Measurements from ENCODE around the gene B4GALNT2. TPM values are rescaled to one million over a fixed set of nuclear protein-coding genes. Genes with fewer than 3 reads are reported as not detected.

B4GALNT2 gene
- total RNA-seq, 1 donor from 2014 or later = not detected

DNA sequence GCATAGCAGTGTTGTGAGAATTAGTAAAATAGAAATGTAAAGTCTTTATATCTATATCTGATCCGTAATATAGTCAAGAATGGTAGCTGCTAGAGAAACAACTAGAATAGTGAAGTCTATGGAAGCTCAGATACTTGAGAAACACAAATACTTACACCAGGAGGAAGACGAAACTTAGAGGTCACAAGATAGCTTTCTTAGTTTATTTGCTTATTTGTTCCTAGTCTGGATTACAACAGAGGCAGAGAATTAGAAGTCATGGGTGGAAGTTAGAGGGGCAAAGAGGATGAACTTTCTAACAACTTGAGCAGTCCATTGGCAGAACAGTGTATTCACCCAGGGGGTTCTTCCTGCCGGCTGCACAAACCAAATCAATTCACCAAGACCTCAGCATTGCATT is 64.0 kb downstream of the B4GALNT2 start:
- Histone ChIP-seq H3K36me3 (no peaks in the 10 kb centered on the region), H3K9me3 (replicated peaks) (no peaks in the 10 kb centered on the region), H3K27me3 (ENCODE audit: low read depth) (no peaks in the 10 kb centered on the region), H3K27ac (replicated peaks) (no peak overlapping the region), H3K4me3 (no peak overlapping the region), H3K4me1 (peaks cover 21% of the 10 kb centered on the region)
- DNase-seq = no peak
- intact Hi-C loops (cut with micrococcal nuclease) = no loop called here
- TF ChIP-seq, protein P1, sequence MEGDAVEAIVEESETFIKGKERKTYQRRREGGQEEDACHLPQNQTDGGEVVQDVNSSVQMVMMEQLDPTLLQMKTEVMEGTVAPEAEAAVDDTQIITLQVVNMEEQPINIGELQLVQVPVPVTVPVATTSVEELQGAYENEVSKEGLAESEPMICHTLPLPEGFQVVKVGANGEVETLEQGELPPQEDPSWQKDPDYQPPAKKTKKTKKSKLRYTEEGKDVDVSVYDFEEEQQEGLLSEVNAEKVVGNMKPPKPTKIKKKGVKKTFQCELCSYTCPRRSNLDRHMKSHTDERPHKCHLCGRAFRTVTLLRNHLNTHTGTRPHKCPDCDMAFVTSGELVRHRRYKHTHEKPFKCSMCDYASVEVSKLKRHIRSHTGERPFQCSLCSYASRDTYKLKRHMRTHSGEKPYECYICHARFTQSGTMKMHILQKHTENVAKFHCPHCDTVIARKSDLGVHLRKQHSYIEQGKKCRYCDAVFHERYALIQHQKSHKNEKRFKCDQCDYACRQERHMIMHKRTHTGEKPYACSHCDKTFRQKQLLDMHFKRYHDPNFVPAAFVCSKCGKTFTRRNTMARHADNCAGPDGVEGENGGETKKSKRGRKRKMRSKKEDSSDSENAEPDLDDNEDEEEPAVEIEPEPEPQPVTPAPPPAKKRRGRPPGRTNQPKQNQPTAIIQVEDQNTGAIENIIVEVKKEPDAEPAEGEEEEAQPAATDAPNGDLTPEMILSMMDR (IDR thresholded peaks at IDR 0.05; ENCODE audit: borderline replicate concordance) = no peak

DNA sequence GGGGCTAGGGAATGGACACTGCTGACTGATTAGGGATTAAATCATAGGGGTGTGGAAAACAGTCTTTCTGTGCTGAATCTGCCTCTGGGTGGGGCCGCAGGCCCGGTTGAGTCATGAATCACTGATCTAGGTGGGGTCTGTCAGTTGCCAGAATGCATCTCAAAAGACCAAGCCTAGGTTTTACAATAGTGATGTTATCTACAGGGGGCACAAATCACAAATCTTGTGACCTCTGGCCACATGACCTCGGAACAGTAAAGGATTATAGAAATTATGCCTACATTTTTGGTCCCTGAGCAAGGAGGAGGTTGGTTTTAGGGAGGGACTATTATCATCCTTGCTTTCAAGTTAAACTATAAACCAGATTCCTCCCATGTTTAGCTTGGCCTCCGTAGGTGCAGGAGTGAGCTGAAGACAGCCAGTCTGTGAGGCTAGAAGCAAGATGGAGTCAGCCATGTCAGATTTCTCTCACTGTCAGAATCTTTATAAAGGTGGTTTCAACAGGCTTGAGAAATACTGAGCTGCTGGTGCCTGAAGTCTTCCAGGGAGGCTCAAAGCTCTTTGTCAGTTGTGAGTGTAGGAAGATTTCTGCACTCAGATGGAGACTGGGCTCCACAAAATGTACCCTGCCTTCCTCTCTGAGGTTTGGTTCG is 64.9 kb downstream of the B4GALNT2 start:
- TF ChIP-seq, protein P1 (IDR thresholded peaks at IDR 0.05; ENCODE audit: borderline replicate concordance) = no peak
- no peak overlapping the region for H3K27ac ChIP-seq (replicated peaks)
- H3K4me3 ChIP-seq = no peak overlapping the region
- no peaks in the 10 kb centered on the region for H3K9me3 ChIP-seq (replicated peaks)
- H3K4me1 ChIP-seq = peaks cover 24% of the 10 kb centered on the region
- intact Hi-C loops (cut with micrococcal nuclease) = no loop called here
- H3K27me3 ChIP-seq (ENCODE audit: low read depth) = no peaks in the 10 kb centered on the region
- DNase-seq = no peak
- no peaks in the 10 kb centered on the region for H3K36me3 ChIP-seq

DNA sequence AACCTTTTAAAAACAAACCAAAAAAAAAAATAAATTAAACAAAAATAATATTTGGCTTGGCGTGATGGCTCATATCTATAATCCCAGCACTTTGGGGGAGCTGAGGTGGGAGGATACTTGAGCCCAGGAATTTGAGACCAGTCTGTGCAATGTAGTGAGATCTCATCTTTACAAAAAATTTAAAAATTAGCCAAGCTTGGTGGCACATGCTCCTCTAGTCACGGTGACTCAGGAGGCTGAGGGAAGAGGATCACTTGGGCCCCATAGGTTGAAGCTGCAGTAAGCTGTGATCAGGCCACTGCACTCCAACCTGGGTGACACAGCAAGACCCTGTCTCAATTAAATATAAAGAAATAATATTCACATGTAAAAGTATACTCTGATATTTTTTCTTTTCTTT is 65.6 kb downstream of the B4GALNT2 start:
- Histone ChIP-seq H3K36me3 (no peaks in the 10 kb centered on the region), H3K27me3 (ENCODE audit: low read depth) (no peaks in the 10 kb centered on the region), H3K9me3 (replicated peaks) (no peaks in the 10 kb centered on the region), H3K27ac (replicated peaks) (no peak overlapping the region), H3K4me1 (peaks cover 22% of the 10 kb centered on the region), H3K4me3 (no peak overlapping the region)
- TF ChIP-seq, protein P1 (IDR thresholded peaks at IDR 0.05; ENCODE audit: borderline replicate concordance) = no peak
- DNase-seq = no peak
- intact Hi-C loops (cut with micrococcal nuclease) = no loop called here

DNA sequence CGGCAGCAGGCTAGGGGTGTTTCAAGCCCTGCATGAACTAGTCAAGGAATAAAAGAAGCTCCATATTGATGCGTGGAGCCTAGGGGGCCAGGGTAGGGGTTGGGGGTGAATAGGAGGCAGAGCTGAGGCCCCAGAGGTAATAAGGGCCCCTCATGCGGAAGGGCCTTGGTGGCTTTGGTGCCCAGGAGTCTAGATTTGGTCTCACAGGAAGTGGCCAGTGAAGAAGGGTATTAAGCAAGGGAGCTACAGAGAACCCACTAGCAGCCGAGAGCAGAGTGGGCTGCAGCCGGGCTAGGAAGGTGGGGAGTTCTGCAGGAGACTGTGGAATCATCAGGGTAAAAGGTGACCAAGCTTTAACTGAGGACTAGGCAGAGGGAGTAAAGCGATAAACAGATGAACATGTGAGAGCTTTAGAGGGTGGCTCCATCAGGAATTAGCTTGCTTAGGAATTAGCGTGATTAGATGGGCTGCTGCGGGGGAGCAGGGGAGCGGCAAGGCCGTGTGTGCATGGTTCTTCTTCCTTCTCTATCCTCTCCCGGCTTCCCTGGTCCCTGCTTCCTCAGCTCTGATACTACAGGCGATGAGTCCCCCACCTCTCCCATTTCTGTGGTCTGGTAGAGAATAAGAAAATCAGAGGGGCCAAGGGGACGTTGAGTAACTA is 68.0 kb downstream of the B4GALNT2 start:
- TF ChIP-seq, protein P1 (IDR thresholded peaks at IDR 0.05; ENCODE audit: borderline replicate concordance) = no peak
- no peaks in the 10 kb centered on the region for H3K9me3 ChIP-seq (replicated peaks)

DNA sequence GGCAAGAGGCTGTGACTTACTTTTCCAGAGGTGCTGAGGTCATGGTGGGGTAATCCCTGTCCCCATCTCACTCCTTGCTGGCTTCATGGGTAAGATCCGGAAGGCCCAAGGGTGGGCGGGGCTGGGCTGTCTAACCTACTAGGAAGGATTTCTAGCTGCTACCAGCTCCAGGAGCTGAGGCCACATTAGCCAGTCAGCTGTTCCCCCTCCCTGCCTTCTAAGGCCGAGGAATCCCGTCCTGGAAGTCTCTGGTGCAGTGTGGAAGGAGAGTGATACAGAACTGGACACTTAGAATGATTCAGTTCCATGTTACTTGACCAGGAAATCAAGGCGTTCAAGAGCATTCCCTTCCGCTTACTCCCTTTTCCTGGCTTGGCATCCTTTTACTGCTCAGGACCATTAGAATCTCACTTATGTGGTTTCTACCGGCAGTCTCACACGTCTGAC is 68.9 kb downstream of the B4GALNT2 start:
- Histone ChIP-seq H3K27ac (replicated peaks) (peak overlapping the region; percentile 79), H3K4me1 (peaks cover 13% of the 10 kb centered on the region), H3K36me3 (no peaks in the 10 kb centered on the region), H3K4me3 (no peak overlapping the region), H3K9me3 (replicated peaks) (no peaks in the 10 kb centered on the region), H3K27me3 (ENCODE audit: low read depth) (no peaks in the 10 kb centered on the region)
- DNase-seq = no peak
- intact Hi-C loops (cut with micrococcal nuclease) = no loop called here
- TF ChIP-seq, protein P1 (IDR thresholded peaks at IDR 0.05; ENCODE audit: borderline replicate concordance) = no peak

More for the DNA sequence above, 68.0 kb downstream of the B4GALNT2 start:
- no peaks in the 10 kb centered on the region for H3K27me3 ChIP-seq (ENCODE audit: low read depth)
- intact Hi-C loops (cut with micrococcal nuclease) = no loop called here
- H3K4me3 ChIP-seq = no peak overlapping the region
- peak overlapping the region; percentile 79 for H3K27ac ChIP-seq (replicated peaks)
- DNase-seq = no peak
- H3K4me1 ChIP-seq = peaks cover 13% of the 10 kb centered on the region
- no peaks in the 10 kb centered on the region for H3K36me3 ChIP-seq

Measured in left ventricle myocardium inferior (tissue), 1 donor.